Measurements from ENCODE around the gene PTX4. TPM values are rescaled to one million over a fixed set of nuclear protein-coding genes. Genes with fewer than 3 reads are reported as not detected.

The PTX4 gene
- total RNA-seq, 1 donor from 2014 or later = not detected

DNA sequence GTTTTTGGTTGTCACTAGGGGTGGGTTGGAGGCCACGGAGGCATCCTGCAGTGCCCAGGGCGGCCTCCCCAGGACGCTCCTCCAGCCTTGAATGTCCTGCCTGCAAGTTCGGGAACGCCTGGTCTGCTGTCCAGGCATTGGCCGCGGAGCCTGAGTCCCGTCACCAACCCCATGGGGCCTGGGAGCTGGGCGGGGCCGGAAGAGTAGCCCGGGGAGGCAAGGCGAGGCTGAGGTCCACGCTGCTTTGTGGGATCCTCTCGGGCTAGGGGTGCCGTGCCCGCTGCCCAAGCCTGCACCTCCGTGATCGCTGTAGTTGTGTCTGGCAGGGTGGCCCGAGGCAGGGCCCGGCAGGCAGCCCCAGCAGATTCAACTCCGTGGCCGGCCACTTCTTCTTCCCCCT, 17.2 kb upstream of the PTX4 start:
- no peak for ATAC-seq
- Histone ChIP-seq H3K36me3 (peaks cover 67% of the 10 kb centered on the region), H3K4me3 (no peak overlapping the region), H3K27me3 (ENCODE audit: low read depth) (no peaks in the 10 kb centered on the region), H3K27ac (no peak overlapping the region), H3K9me3 (no peaks in the 10 kb centered on the region), H3K4me1 (peaks cover 19% of the 10 kb centered on the region)
- DNase-seq = no peak
- TF ChIP-seq, protein P1, sequence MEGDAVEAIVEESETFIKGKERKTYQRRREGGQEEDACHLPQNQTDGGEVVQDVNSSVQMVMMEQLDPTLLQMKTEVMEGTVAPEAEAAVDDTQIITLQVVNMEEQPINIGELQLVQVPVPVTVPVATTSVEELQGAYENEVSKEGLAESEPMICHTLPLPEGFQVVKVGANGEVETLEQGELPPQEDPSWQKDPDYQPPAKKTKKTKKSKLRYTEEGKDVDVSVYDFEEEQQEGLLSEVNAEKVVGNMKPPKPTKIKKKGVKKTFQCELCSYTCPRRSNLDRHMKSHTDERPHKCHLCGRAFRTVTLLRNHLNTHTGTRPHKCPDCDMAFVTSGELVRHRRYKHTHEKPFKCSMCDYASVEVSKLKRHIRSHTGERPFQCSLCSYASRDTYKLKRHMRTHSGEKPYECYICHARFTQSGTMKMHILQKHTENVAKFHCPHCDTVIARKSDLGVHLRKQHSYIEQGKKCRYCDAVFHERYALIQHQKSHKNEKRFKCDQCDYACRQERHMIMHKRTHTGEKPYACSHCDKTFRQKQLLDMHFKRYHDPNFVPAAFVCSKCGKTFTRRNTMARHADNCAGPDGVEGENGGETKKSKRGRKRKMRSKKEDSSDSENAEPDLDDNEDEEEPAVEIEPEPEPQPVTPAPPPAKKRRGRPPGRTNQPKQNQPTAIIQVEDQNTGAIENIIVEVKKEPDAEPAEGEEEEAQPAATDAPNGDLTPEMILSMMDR (IDR thresholded peaks at IDR 0.05) = no peak
- intact Hi-C loops (cut with DNase I) = no loop called here

DNA sequence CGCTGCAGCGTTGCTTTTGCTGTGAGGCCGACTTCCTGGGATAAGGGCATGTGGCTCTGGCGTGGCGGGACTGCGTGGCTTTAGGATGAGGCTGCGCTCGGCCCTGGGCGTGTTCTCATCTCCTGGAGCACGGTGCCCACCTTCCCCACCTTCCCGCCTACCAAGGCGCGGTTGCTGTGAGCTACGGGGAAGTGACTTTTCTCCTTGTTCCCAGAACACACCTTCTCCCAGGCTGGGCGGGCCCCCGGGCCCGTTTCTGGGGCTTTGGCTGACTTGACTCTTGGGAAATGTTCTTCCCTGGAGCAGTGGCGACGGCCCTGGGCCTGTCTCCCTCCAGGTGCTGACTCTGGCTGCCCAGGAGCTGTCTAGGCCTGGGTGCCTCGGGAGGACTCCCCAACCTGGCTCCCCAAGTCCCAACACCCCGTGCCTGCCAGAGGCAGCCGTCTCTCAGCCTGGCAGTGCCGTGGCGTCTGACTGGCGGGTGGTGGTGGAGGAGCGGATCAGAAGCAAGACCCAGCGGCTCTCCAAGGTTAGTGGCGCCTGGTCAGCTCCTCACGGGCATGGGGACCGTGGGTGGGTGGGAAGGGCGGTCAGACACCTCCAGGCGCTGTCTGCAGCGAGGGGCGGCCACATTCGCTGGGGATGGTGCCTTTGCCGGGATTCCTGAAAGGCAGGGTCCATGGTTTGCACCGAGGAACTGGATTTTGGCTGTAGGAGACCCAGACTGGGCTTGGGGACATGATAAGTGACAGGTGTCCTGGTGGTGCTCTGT, 16.5 kb upstream of the PTX4 start:
- no peak for DNase-seq
- TF ChIP-seq, protein P1 (IDR thresholded peaks at IDR 0.05) = no peak
- intact Hi-C loops (cut with DNase I) = no loop called here
- no peaks in the 10 kb centered on the region for H3K9me3 ChIP-seq
- H3K4me3 ChIP-seq = no peak overlapping the region
- H3K4me1 ChIP-seq = peaks cover 13% of the 10 kb centered on the region
- H3K36me3 ChIP-seq = peaks cover 68% of the 10 kb centered on the region
- ATAC-seq = no peak
- no peaks in the 10 kb centered on the region for H3K27me3 ChIP-seq (ENCODE audit: low read depth)
- no peak overlapping the region for H3K27ac ChIP-seq

GRCh38 chr16:1503110-1503955, 14.6 kb upstream of the PTX4 start:
- no peaks in the 10 kb centered on the region for H3K27me3 ChIP-seq (ENCODE audit: low read depth)
- no peak overlapping the region for H3K27ac ChIP-seq
- intact Hi-C loops (cut with DNase I) = no loop called here
- peaks cover 69% of the 10 kb centered on the region for H3K36me3 ChIP-seq
- no peak overlapping the region for H3K4me3 ChIP-seq
- ATAC-seq (no peak), DNase-seq (no peak)
- TF ChIP-seq, protein P1 (IDR thresholded peaks at IDR 0.05) = no peak
- no peaks in the 10 kb centered on the region for H3K4me1 ChIP-seq
- no peaks in the 10 kb centered on the region for H3K9me3 ChIP-seq

GRCh38 chr16:1502092-1503004, 13.6 kb upstream of the PTX4 start:
- ATAC-seq = no peak
- H3K27me3 ChIP-seq (ENCODE audit: low read depth) = no peaks in the 10 kb centered on the region
- no peak for DNase-seq

More at GRCh38 chr16:1502092-1503004, 13.6 kb upstream of the PTX4 start:
- intact Hi-C loops (cut with DNase I) = no loop called here
- TF ChIP-seq, protein P1 (IDR thresholded peaks at IDR 0.05) = no peak
- Histone ChIP-seq H3K36me3 (peaks cover 78% of the 10 kb centered on the region), H3K9me3 (no peaks in the 10 kb centered on the region), H3K4me1 (no peaks in the 10 kb centered on the region), H3K27ac (no peak overlapping the region), H3K4me3 (no peak overlapping the region)

Measured in lower lobe of right lung (tissue), 2 donors.